Measurements from ENCODE around the gene CLEC3A. TPM values are rescaled to one million over a fixed set of nuclear protein-coding genes. Genes with fewer than 3 reads are reported as not detected.
A peak's percentile ranks its signal among the peaks of the same experiment; 100 is the strongest.

The CLEC3A gene
- not detected in 3 replicates for total RNA-seq

GRCh38 chr16:78022347-78023060 is at the start of gene CLEC3A:
Gene CLEC3A (plus strand): TSS chr16:78022548. CDS start chr16:78022627, 79 bp downstream.
- H3K36me3 Mint-ChIP-seq: no peaks in the 10 kb centered on the region
- no peak for TF ChIP-seq CTCF (IDR thresholded peaks at IDR 0.05; ENCODE audit: unreplicated experiment)
- no peak for DNase-seq (ENCODE audit: low spot score in 2 of 2, unreplicated experiment in 2 of 2)
- peaks cover 40% of the 10 kb centered on the region for H3K27me3 Mint-ChIP-seq (ENCODE audit: low read depth)
- H3K4me1 Mint-ChIP-seq: peaks cover 2% of the 10 kb centered on the region
- no peaks in the 10 kb centered on the region for H3K9me3 Mint-ChIP-seq
- H3K27ac Mint-ChIP-seq: no peak within 1 kb of the TSS
- no peak within 1 kb of the TSS for H3K4me3 Mint-ChIP-seq

- no peak overlapping the region for H3K4me3 Mint-ChIP-seq
- peaks cover 18% of the 10 kb centered on the region for H3K4me1 Mint-ChIP-seq
- no peak overlapping the region for H3K27ac Mint-ChIP-seq
- no peaks in the 10 kb centered on the region for H3K9me3 Mint-ChIP-seq
- peak in 1 of 2 experiments; percentile 55 for DNase-seq (ENCODE audit: low spot score in 2 of 2, unreplicated experiment in 2 of 2)
- peaks cover 9% of the 10 kb centered on the region for H3K27me3 Mint-ChIP-seq (ENCODE audit: low read depth)
- H3K36me3 Mint-ChIP-seq: no peaks in the 10 kb centered on the region
- TF ChIP-seq CTCF (IDR thresholded peaks at IDR 0.05; ENCODE audit: unreplicated experiment): no peak
These were observed 47.5 kb upstream of the CLEC3A start for GRCh38 chr16:77974883-77975282.

GRCh38 chr16:77975942-77976341 is 46.4 kb upstream of the CLEC3A start:
- Mint-ChIP-seq H3K9me3 (no peaks in the 10 kb centered on the region), H3K4me1 (peaks cover 9% of the 10 kb centered on the region), H3K4me3 (no peak overlapping the region), H3K36me3 (no peaks in the 10 kb centered on the region), H3K27me3 (ENCODE audit: low read depth) (peaks cover 9% of the 10 kb centered on the region), H3K27ac (no peak overlapping the region)
- no peak for DNase-seq (ENCODE audit: low spot score in 2 of 2, unreplicated experiment in 2 of 2)
- no peak for TF ChIP-seq CTCF (IDR thresholded peaks at IDR 0.05; ENCODE audit: unreplicated experiment)

GRCh38 chr16:77977339-77977738 is 45.0 kb upstream of the CLEC3A start:
- Mint-ChIP-seq H3K4me1 (no peaks in the 10 kb centered on the region), H3K4me3 (no peak overlapping the region), H3K27ac (no peak overlapping the region), H3K36me3 (no peaks in the 10 kb centered on the region), H3K9me3 (no peaks in the 10 kb centered on the region), H3K27me3 (ENCODE audit: low read depth) (peaks cover 9% of the 10 kb centered on the region)
- DNase-seq (ENCODE audit: low spot score in 2 of 2, unreplicated experiment in 2 of 2): no peak
- no peak for TF ChIP-seq CTCF (IDR thresholded peaks at IDR 0.05; ENCODE audit: unreplicated experiment)

- H3K9me3 Mint-ChIP-seq: peaks cover 6% of the 10 kb centered on the region
- DNase-seq (ENCODE audit: low spot score in 2 of 2, unreplicated experiment in 2 of 2): no peak
- H3K36me3 Mint-ChIP-seq: peaks cover 2% of the 10 kb centered on the region
- H3K27ac Mint-ChIP-seq: no peak overlapping the region
- H3K4me3 Mint-ChIP-seq: no peak overlapping the region
- H3K4me1 Mint-ChIP-seq: peaks cover 7% of the 10 kb centered on the region
- H3K27me3 Mint-ChIP-seq (ENCODE audit: low read depth): no peaks in the 10 kb centered on the region
- no peak for TF ChIP-seq CTCF (IDR thresholded peaks at IDR 0.05; ENCODE audit: unreplicated experiment)
These were observed 37.2 kb upstream of the CLEC3A start for GRCh38 chr16:77985111-77985510.

All from mesothelial cell of epicardium (in vitro differentiated cells).